HepG2 (cell line): Measurements from ENCODE around the gene ESPNL. TPM values are rescaled to one million over a fixed set of nuclear protein-coding genes. Genes with fewer than 3 reads are reported as not detected.

ENCODE experiments used
- BCL3 ChIP-seq: sonication (generic); formaldehyde crosslinking; IDR thresholded peaks from 2 replicates; pipeline ENCODE4 v1.5.1; 2020; ENCODE audit warnings: mild to moderate bottlenecking, missing genetic modification reagents, moderate library complexity
- BORCS8-MEF2B ChIP-seq: sonication (generic); formaldehyde crosslinking; IDR thresholded peaks from 2 replicates; pipeline ENCODE4 v1.8.0; 2022; ENCODE audit warnings: mild to moderate bottlenecking, missing genetic modification reagents
- CCDC6 ChIP-seq: sonication (generic); formaldehyde crosslinking; IDR thresholded peaks from 2 replicates; pipeline ENCODE4 v1.8.1; 2022; ENCODE audit warnings: mild to moderate bottlenecking, missing genetic modification reagents, moderate library complexity
- GTF3A ChIP-seq: sonication (generic); formaldehyde crosslinking; conservative IDR thresholded peaks from 2 replicates; pipeline ENCODE4 v1.4.0; 2020; ENCODE audit warnings: mild to moderate bottlenecking, missing genetic modification reagents
- JUND ChIP-seq: sonication (generic); formaldehyde crosslinking; IDR thresholded peaks from 2 replicates; pipeline ENCODE4 v1.8.0; 2022; ENCODE audit warnings: mild to moderate bottlenecking, missing genetic modification reagents
- SP1 ChIP-seq, 2 experiments: fragments of 450-650 bp in 1 of 2; sonication (generic) in 1 of 2; formaldehyde crosslinking in 1 of 2; IDR thresholded peaks; 2 replicates each; pipeline versions ENCODE4 v1.4.0 to v1.6.1; 2016 to 2020; ENCODE audit warnings: missing genetic modification reagents in 1 of 2
- TBX2 ChIP-seq: sonication (generic); formaldehyde crosslinking; IDR thresholded peaks from 2 replicates; pipeline ENCODE4 v1.5.0; 2020; ENCODE audit warnings: missing genetic modification reagents, mild to moderate bottlenecking, borderline replicate concordance
- ZNF292 ChIP-seq: sonication (generic); formaldehyde crosslinking; IDR thresholded peaks from 2 replicates; pipeline ENCODE4 v1.8.1; 2022; ENCODE audit warnings: mild to moderate bottlenecking, low read depth, missing genetic modification reagents, borderline replicate concordance
- ZNF318 ChIP-seq: sonication (generic); formaldehyde crosslinking; IDR thresholded peaks from 2 replicates; pipeline ENCODE4 v1.4.0; 2020; ENCODE audit warnings: mild to moderate bottlenecking, missing genetic modification reagents
- ZNF331 ChIP-seq: sonication (generic); formaldehyde crosslinking; IDR thresholded peaks from 2 replicates; pipeline ENCODE4 v1.4.0; 2020; ENCODE audit warnings: missing genetic modification reagents
- ZNF34 ChIP-seq: sonication (generic); formaldehyde crosslinking; IDR thresholded peaks from 2 replicates; pipeline ENCODE4 v1.4.0; 2020; ENCODE audit warnings: mild to moderate bottlenecking, missing genetic modification reagents, borderline replicate concordance
- ZNF343 ChIP-seq: sonication (generic); formaldehyde crosslinking; IDR thresholded peaks from 2 replicates; pipeline ENCODE4 v1.4.0; 2020; ENCODE audit warnings: mild to moderate bottlenecking, missing genetic modification reagents
- ZNF556 ChIP-seq: sonication (generic); formaldehyde crosslinking; IDR thresholded peaks from 2 replicates; pipeline ENCODE4 v1.4.0; 2020; ENCODE audit warnings: mild to moderate bottlenecking, missing genetic modification reagents, borderline replicate concordance
- ZNF558 ChIP-seq: sonication (generic); formaldehyde crosslinking; IDR thresholded peaks from 2 replicates; pipeline ENCODE4 v1.9.0; 2022; ENCODE audit warnings: mild to moderate bottlenecking, missing genetic modification reagents, borderline replicate concordance
- ZNF598 ChIP-seq: sonication (generic); formaldehyde crosslinking; IDR thresholded peaks from 2 replicates; pipeline ENCODE4 v1.5.1; 2020; ENCODE audit warnings: mild to moderate bottlenecking, missing genetic modification reagents, borderline replicate concordance
- ZNF775 ChIP-seq: sonication (generic); formaldehyde crosslinking; IDR thresholded peaks from 2 replicates; pipeline ENCODE4 v1.4.0; 2020; ENCODE audit warnings: missing genetic modification reagents, mild to moderate bottlenecking, moderate library complexity, borderline replicate concordance
- polyA plus RNA-seq, 8 experiments: library from polyadenylated mRNA; depleted of rRNA in 3 of 8; stranded (reverse) in 7 of 8; unstranded in 1 of 8; fragments of >200 nt; fragmentation: Illumina TruSeq in 4 of 8; extraction: Trizol in 4 of 8; gene quantifications; 2 replicates each; pipeline versions ENCODE4 v1.2.1 to v1.2.3, GENCODE V29; 2011 to 2016; ENCODE audit warnings: low read depth in 4 of 8, missing spikeins in 1 of 8, mixed read lengths in 1 of 8; ENCODE audit not compliant: insufficient read depth in 1 of 8
- total RNA-seq, 5 experiments: library from RNA; depleted of rRNA; stranded (reverse); fragments of >200 nt; fragmentation: Illumina TruSeq; extraction: Trizol; gene quantifications; 2 replicates each; pipeline ENCODE4 v1.2.3, GENCODE V29; 2016; ENCODE audit warnings: low read depth in 1 of 5

Gene ESPNL
- total and polyA plus RNA-seq, 2 of the 13 experiments (the other 11 are each of a cell fraction or from before 2014, with no cell fraction given), result 0.45 to 0.80 TPM

- TF ChIP-seq ZNF775 (CRISPR knock-in tag) (no peak), SP1 (IDR thresholded peaks at IDR 0.05) (no peak), SP1 (CRISPR knock-in tag; IDR thresholded peaks at IDR 0.05) (no peak), ZNF331 (no peak), CCDC6 (peak; percentile 70; the same call in 1 of the 2 replicates), JUND (peak; percentile 70; the same call in 1 of the 2 replicates), ZNF556 (CRISPR knock-in tag) (no peak), ZNF292 (CRISPR knock-in tag) (peak; percentile 56; the same call in 1 of the 2 replicates), ZNF343 (CRISPR knock-in tag) (peak; percentile 24; the same call in 1 of the 2 replicates), GTF3A (CRISPR knock-in tag) (peak; percentile 75; the same call in 1 of the 2 replicates), ZNF34 (CRISPR knock-in tag) (no peak), BCL3 (CRISPR knock-in tag) (no peak), ZNF318 (CRISPR knock-in tag) (0 out of 2 replicates have a peak, but pooled peaks have one; percentile 22), ZNF598 (0 out of 2 replicates have a peak, but pooled peaks have one; percentile 36), BORCS8-MEF2B (CRISPR knock-in tag) (0 out of 2 replicates have a peak, but pooled peaks have one; percentile 14), TBX2 (CRISPR knock-in tag) (no peak), ZNF558 (CRISPR knock-in tag) (no peak)
Observed at GRCh38 chr2:238136820-238137537, 36.8 kb downstream of the ESPNL start (continued).
